ENCODE data around the gene PNLIPRP2.

Gene PNLIPRP2

GRCh38 chr10:116613471-116613870, 7.3 kb upstream of the PNLIPRP2 start:
- no peak for DNase-seq

- no peak for DNase-seq
These were observed 6.0 kb upstream of the PNLIPRP2 start for GRCh38 chr10:116614796-116615195.

GRCh38 chr10:116615199-116615776, 5.5 kb upstream of the PNLIPRP2 start:
- DNase-seq, result no peak

- no peak for DNase-seq
These were observed 723 bp downstream of the PNLIPRP2 start for GRCh38 chr10:116621476-116621875.

- no peak for DNase-seq
These were observed 1.3 kb downstream of the PNLIPRP2 start for GRCh38 chr10:116621934-116622655.

GRCh38 chr10:116625845-116626244, 5.1 kb downstream of the PNLIPRP2 start:
- DNase-seq, result no peak

GRCh38 chr10:116626815-116627214, 6.1 kb downstream of the PNLIPRP2 start:
- DNase-seq, result no peak

GRCh38 chr10:116627386-116627933, 6.7 kb downstream of the PNLIPRP2 start:
- DNase-seq, result no peak

GRCh38 chr10:116629340-116629739, 8.6 kb downstream of the PNLIPRP2 start:
- no peak for DNase-seq

GRCh38 chr10:116630020-116630419, 9.3 kb downstream of the PNLIPRP2 start:
- DNase-seq, result no peak

GRCh38 chr10:116631871-116632295, 11.1 kb downstream of the PNLIPRP2 start:
- no peak for DNase-seq

- no peak for DNase-seq
These were observed 12.0 kb downstream of the PNLIPRP2 start for GRCh38 chr10:116632596-116633215.

- DNase-seq, result no peak
These were observed 12.5 kb downstream of the PNLIPRP2 start for GRCh38 chr10:116633216-116633600.

- no peak for DNase-seq
These were observed 13.6 kb downstream of the PNLIPRP2 start for GRCh38 chr10:116634126-116634975.

- DNase-seq, result no peak
These were observed 15.6 kb downstream of the PNLIPRP2 start for GRCh38 chr10:116636385-116636784.

GRCh38 chr10:116636976-116637375, 16.2 kb downstream of the PNLIPRP2 start:
- DNase-seq, result no peak

GRCh38 chr10:116637830-116638229, 17.1 kb downstream of the PNLIPRP2 start:
- DNase-seq, result no peak

GRCh38 chr10:116646502-116646901, 25.7 kb downstream of the PNLIPRP2 start:
- DNase-seq, result no peak

- no peak for DNase-seq
These were observed 28.1 kb downstream of the PNLIPRP2 start for GRCh38 chr10:116648903-116649302.

- DNase-seq, result no peak
These were observed 33.1 kb downstream of the PNLIPRP2 start for GRCh38 chr10:116653885-116654284.

- no peak for DNase-seq
These were observed 34.1 kb downstream of the PNLIPRP2 start for GRCh38 chr10:116654816-116655215.

GRCh38 chr10:116655568-116655967, 34.8 kb downstream of the PNLIPRP2 start:
- no peak for DNase-seq

GRCh38 chr10:116656044-116656443, 35.3 kb downstream of the PNLIPRP2 start:
- no peak for DNase-seq

Measured in NCI-H345 (cell line).